Left forelimb (tissue), 1 donor: ENCODE measurements around the gene SPZ1.
"Not testable (repeated sequence)": the region's sequence is repeated elsewhere in the genome, so short reads cannot be mapped to it uniquely, and the experiment has no call there.

Source experiments
- DNase-seq: peaks from one replicate; pipeline ENCODE4 v3.0.0-alpha.2; 2018; ENCODE audit warnings: low spot score

Gene SPZ1

GRCh38 chr5:80339116-80339515, 19.3 kb downstream of the SPZ1 start:
- no peak for DNase-seq

- no peak for DNase-seq
These were observed 21.4 kb downstream of the SPZ1 start for GRCh38 chr5:80341016-80341775.

- DNase-seq, result no peak
These were observed 23.3 kb downstream of the SPZ1 start for GRCh38 chr5:80343067-80343466.

- no peak for DNase-seq
These were observed 26.3 kb downstream of the SPZ1 start for GRCh38 chr5:80346055-80346454.

GRCh38 chr5:80348171-80348570, 28.4 kb downstream of the SPZ1 start:
- no peak for DNase-seq

GRCh38 chr5:80351019-80351418, 31.2 kb downstream of the SPZ1 start:
- DNase-seq, result not testable (repeated sequence)

GRCh38 chr5:80355686-80356085, 35.9 kb downstream of the SPZ1 start:
- DNase-seq, result no peak

GRCh38 chr5:80357671-80358070, 37.9 kb downstream of the SPZ1 start:
- DNase-seq, result no peak

GRCh38 chr5:80360914-80361444, 41.2 kb downstream of the SPZ1 start:
- DNase-seq, result no peak

GRCh38 chr5:80364892-80365291, 45.1 kb downstream of the SPZ1 start:
- no peak for DNase-seq

GRCh38 chr5:80368661-80369480, 49.1 kb downstream of the SPZ1 start:
- no peak for DNase-seq

GRCh38 chr5:80369521-80369920, 49.7 kb downstream of the SPZ1 start:
- no peak for DNase-seq

GRCh38 chr5:80370390-80370789, 50.6 kb downstream of the SPZ1 start:
- DNase-seq, result no peak
